BLaER1 treated with 17β-estradiol and CSF1 and Interleukin-3, amounts not matched to agents 10 nM and 100 nM (cell line): Measurements from ENCODE around the gene PHB1.
"Not testable (repeated sequence)": the region's sequence is repeated elsewhere in the genome, so short reads cannot be mapped to it uniquely, and the experiment has no call there.

Experiments
- H3K27ac ChIP-seq, 11 experiments: shearing (Covaris generic); formaldehyde crosslinking; 2 replicates each; pipeline ENCODE4 v1.8.1; 2022
- H3K27me3 ChIP-seq, 11 experiments: shearing (Covaris generic); formaldehyde crosslinking; 2 replicates each; pipeline ENCODE4 v1.8.1; 2022
- H3K36me3 ChIP-seq, 11 experiments: shearing (Covaris generic); formaldehyde crosslinking; 2 replicates each; pipeline ENCODE4 v1.8.1; 2022
- H3K4me1 ChIP-seq, 10 experiments: shearing (Covaris generic); formaldehyde crosslinking; 2 replicates each; pipeline ENCODE4 v1.8.1; 2022
- H3K4me2 ChIP-seq, 11 experiments: shearing (Covaris generic); formaldehyde crosslinking; 2 replicates each; pipeline ENCODE4 v1.8.1; 2022
- H3K4me3 ChIP-seq, 10 experiments: shearing (Covaris generic); formaldehyde crosslinking; 2 replicates each; pipeline ENCODE4 v1.8.1; 2022
- H3K9ac ChIP-seq, 11 experiments: shearing (Covaris generic); formaldehyde crosslinking; 2 replicates each; pipeline ENCODE4 v1.8.1; 2022
- H3K9me3 ChIP-seq, 11 experiments: shearing (Covaris generic); formaldehyde crosslinking; replicated peaks in 1 of 11; 2 replicates each; pipeline ENCODE4 v1.8.1; 2022
- H4K20me1 ChIP-seq, 11 experiments: shearing (Covaris generic); formaldehyde crosslinking; 2 replicates each; pipeline ENCODE4 v1.8.1; 2022
- Cebpa-rat ChIP-seq, 11 experiments: shearing (Covaris generic); IDR thresholded peaks; 2 replicates each; pipeline ENCODE4 v1.8.1; 2022

PHB1 gene

DNA sequence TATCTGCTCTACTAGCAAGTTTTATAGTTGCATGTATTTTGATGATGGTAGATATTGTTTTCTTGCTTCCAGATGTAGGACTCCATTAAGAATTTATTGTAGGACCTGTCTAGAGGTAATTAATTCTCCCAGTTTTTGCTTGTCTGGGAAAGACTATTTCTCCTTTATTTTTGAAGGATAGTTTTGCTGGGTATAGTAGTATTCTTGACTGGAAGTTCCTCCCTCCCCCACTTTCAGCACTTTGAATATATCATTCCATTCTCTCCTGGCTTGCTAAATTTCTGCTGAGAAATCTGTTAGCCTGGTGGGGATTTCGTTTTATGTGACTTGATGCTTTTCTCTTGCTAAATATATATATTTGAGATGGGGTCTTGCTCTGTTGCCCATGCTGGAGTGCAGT, 8.0 kb upstream of the PHB1 start:
- TF ChIP-seq Cebpa-rat (IDR thresholded peaks at IDR 0.05) = no peak
- Histone ChIP-seq H3K36me3 (no peaks in the 10 kb centered on the region; a peak in 1 of 22 replicates), H3K9ac (no peak overlapping the region), H3K4me3 (no peak overlapping the region), H3K4me1 (0 out of 20 replicates have a peak, but pooled peaks cover 0 to 3% (median 0%) of the 10 kb centered on the region in 10 experiments), H3K9me3 (peaks cover 37 to 64% (median 52%) of the 10 kb centered on the region in 11 experiments), H3K27me3 (no peaks in the 10 kb centered on the region), H3K27ac (no peak overlapping the region), H4K20me1 (no peaks in the 10 kb centered on the region), H3K4me2 (no peak overlapping the region)

DNA sequence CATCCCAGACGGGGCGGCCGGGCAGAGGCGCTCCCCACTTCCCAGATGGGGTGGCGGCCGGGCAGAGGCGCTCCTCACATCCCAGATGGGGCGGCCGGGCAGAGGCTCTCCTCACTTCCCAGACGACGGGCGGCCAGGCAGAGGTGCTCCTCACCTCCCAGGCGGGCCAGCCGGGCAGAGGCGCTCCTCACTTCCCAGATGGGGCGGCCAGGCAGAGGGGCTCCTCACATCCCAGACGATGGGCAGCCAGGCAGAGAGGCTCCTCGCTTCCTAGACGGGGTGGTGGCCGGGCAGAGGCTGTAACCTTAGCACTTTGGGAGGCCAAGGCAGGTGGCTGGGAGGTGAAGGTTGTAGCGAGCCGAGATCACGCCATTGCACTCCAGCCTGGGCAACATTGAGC, 5.1 kb upstream of the PHB1 start:
- H3K4me2 ChIP-seq, H3K27me3 ChIP-seq, H3K9ac ChIP-seq, H3K36me3 ChIP-seq, H3K27ac ChIP-seq, H3K4me3 ChIP-seq, H4K20me1 ChIP-seq: not testable (repeated sequence)
- H3K4me1 ChIP-seq = peaks cover 6 to 11% (median 8%) of the 10 kb centered on the region in 10 experiments; a peak in 16 of 20 replicates
- peaks cover 33 to 51% (median 45%) of the 10 kb centered on the region in 11 experiments for H3K9me3 ChIP-seq

DNA sequence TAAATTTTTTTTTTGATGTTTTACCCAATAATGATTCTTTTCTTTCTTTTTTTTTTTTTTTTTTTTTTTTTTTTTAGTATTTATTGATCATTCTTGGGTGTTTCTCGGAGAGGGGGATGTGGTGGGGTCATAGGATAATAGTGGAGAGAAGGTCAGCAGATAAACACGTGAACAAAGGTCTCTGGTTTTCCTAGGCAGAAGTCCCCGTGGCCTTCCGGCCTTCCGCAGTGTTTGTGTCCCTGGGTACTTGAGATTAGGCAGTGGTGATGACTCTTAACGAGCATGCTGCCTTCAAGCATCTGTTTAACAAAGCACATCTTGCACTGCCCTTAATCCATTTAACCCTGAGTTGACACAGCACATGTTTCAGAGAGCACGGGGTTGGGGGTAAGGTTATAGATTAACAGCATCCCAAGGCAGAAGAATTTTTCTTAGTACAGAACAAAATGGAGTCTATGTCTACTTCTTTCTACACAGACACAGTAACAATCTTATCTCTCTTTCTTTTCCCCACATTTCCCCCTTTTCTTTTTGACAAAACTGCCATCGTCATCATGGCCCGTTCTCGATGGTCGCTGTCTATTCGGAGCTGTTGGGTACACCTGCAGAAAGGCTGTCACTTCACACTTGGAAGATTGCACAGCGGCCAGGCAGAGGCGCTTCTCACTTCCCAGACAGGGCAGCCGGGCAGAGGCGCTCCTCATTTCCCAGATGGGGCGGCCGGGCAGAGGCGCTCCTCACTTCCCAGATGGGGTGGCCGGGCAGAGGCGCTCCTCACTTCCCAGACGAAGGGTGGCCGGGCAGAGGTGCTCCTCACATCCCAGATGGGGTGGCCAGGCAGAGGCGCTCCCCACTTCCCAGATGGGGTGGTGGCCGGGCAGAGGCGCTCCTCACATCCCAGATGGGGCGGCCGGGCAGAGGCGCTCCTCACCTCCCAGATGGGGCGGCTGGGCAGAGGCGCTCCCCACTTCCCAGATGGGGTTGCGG, 4.4 kb upstream of the PHB1 start:
- H3K9ac ChIP-seq, H3K27ac ChIP-seq: not testable (repeated sequence)

DNA sequence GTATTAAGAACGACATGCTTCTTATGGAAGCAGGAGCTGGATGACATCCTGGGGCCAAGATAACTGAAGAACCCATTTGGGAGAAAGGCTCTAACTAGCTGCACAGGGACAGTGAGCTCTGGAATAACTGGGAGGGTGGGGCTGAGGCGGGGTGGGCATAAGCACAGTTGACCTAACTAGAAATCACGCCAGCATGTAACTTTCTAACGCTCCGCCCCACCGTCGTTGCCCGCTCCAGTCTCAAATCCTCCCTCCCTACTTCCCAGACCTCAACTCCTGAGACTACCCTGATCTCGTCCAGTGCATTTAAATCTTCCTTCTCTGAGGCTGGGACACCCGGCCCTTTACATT, 436 bp downstream of the PHB1 start:
- Histone ChIP-seq H3K4me3 (peak overlapping the region; percentile 79 to 99 (median 88)), H3K27ac (peak overlapping the region in 10 of 11 experiments; percentile 26 to 75 (median 58); a peak in 18 of 22 replicates), H3K4me2 (peak overlapping the region; percentile 78 to 97 (median 93)), H3K27me3 (no peaks in the 10 kb centered on the region), H3K9me3 (peaks cover under 1 to 9% (median 3%) of the 10 kb centered on the region in 11 experiments; a peak in 21 of 22 replicates), H4K20me1 (peaks cover 0 to 21% (median 0%) of the 10 kb centered on the region in 11 experiments; a peak in 8 of 22 replicates), H3K36me3 (peaks cover 34 to 44% (median 39%) of the 10 kb centered on the region in 11 experiments), H3K9ac (peak overlapping the region; percentile 71 to 88 (median 80)), H3K4me1 (peaks cover 27 to 61% (median 56%) of the 10 kb centered on the region in 10 experiments)
- no peak for TF ChIP-seq Cebpa-rat (IDR thresholded peaks at IDR 0.05)

More for the DNA sequence above, 4.4 kb upstream of the PHB1 start:
- H4K20me1 ChIP-seq, H3K36me3 ChIP-seq, H3K4me2 ChIP-seq, H3K4me3 ChIP-seq, H3K27me3 ChIP-seq: not testable (repeated sequence)
- peaks cover 7 to 13% (median 9%) of the 10 kb centered on the region in 10 experiments for H3K4me1 ChIP-seq
- peaks cover 33 to 47% (median 42%) of the 10 kb centered on the region in 11 experiments for H3K9me3 ChIP-seq

DNA sequence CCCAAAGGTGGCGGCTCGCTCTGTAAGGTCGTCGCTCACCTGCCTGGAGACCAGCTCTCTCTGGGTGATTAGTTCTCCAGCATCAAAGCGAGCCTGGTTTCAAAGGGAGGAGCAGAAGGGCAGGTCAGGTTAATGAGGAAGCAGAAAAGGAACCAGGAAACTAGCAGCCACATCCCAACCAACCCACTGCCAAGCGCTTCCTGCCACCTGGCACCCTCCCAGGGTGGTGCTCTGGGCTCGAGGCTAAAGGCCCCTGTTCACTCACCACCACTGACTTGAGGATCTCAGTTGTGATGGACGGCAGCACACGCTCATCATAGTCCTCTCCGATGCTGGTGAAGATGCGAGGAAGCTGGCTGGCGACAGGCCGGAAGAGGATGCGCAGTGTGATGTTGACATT, 5.6 kb downstream of the PHB1 start:
- Histone ChIP-seq H3K27ac (peak overlapping the region in 9 of 11 experiments; percentile 25 to 84 (median 68); a peak in 17 of 22 replicates), H3K36me3 (peaks cover 73 to 92% (median 88%) of the 10 kb centered on the region in 11 experiments), H3K9ac (peak overlapping the region in 9 of 11 experiments; percentile 8 to 73 (median 60); a peak in 16 of 22 replicates), H3K4me3 (peak overlapping the region in 5 of 10 experiments; percentile 15 to 46 (median 35); a peak in 7 of 20 replicates), H3K27me3 (no peaks in the 10 kb centered on the region), H4K20me1 (peaks cover 0 to 59% (median 36%) of the 10 kb centered on the region in 11 experiments; a peak in 13 of 22 replicates), H3K4me2 (peak overlapping the region; percentile 42 to 95 (median 82)), H3K4me1 (peaks cover 39 to 100% (median 96%) of the 10 kb centered on the region in 10 experiments), H3K9me3 (no peaks in the 10 kb centered on the region)
- no peak for TF ChIP-seq Cebpa-rat (IDR thresholded peaks at IDR 0.05)

DNA sequence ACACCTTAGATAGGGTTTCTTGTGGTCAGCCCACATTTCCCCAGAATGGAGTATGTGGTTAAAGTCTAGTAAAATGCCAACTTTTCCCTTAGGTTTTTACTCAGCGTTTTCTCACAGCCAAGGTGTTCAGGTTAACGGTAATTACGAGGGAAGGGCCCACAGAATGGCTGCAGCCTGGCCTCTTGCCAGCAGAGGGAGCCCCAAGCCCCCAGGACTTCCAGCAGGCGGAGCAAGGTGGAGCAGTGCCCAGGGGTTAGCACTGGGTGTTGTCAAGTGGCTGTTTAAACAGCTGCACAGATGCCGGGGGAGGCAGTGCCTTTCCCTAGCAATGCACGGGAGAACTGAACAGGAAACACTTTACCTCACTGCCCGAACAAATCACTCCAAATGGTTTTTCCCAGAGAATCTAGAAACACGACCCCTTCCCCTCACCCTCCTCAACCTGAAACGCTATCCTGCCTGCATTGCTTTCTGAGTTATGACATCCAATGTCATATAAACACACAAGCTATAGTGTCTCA, 6.6 kb downstream of the PHB1 start:
- peak overlapping the region in 8 of 11 experiments; percentile 30 to 73 (median 62); a peak in 15 of 22 replicates for H3K9ac ChIP-seq
- H3K27me3 ChIP-seq = no peaks in the 10 kb centered on the region
- H3K4me2 ChIP-seq = peak overlapping the region; percentile 5 to 95 (median 82); a peak in 19 of 22 replicates
- peak overlapping the region in 1 of 10 experiments; percentile 46; a peak in 1 of 20 replicates for H3K4me3 ChIP-seq
- no peaks in the 10 kb centered on the region for H3K9me3 ChIP-seq
- H3K27ac ChIP-seq = peak overlapping the region in 9 of 11 experiments; percentile 25 to 84 (median 68); a peak in 17 of 22 replicates
- TF ChIP-seq Cebpa-rat (IDR thresholded peaks at IDR 0.05) = no peak
- H3K4me1 ChIP-seq = peaks cover 37 to 100% (median 96%) of the 10 kb centered on the region in 10 experiments
- peaks cover 0 to 67% (median 41%) of the 10 kb centered on the region in 11 experiments; a peak in 13 of 22 replicates for H4K20me1 ChIP-seq
- peaks cover 75 to 97% (median 92%) of the 10 kb centered on the region in 11 experiments for H3K36me3 ChIP-seq

DNA sequence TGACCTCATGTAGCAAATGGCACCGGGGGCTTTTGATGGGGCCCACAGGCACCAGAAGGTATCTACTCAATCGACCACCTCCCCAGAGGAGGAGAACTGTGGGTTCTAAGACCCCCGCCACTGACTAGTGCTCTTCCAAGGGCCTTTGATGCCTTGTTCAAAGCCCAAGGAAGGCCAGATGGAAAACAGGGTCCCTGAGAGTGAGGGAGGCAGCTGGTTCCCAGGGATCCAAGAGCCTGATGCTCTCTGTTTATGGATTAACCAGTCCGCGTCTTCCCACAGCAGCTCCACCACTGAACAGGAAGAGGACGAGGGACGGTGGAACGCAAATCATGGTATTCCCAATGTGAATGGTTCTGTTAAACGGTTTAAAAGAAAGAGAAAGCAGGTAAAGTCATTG, 7.6 kb downstream of the PHB1 start:
- Histone ChIP-seq H3K4me1 (peaks cover 33 to 100% (median 99%) of the 10 kb centered on the region in 10 experiments), H3K9me3 (no peaks in the 10 kb centered on the region), H3K27me3 (no peaks in the 10 kb centered on the region), H3K9ac (peak overlapping the region in 8 of 11 experiments; percentile 8 to 48 (median 28); a peak in 10 of 22 replicates), H3K4me3 (no peak overlapping the region), H3K36me3 (peaks cover 73 to 97% (median 90%) of the 10 kb centered on the region in 11 experiments), H3K4me2 (peak overlapping the region in 6 of 11 experiments; percentile 17 to 79 (median 52); a peak in 8 of 22 replicates), H4K20me1 (peaks cover 0 to 68% (median 41%) of the 10 kb centered on the region in 11 experiments; a peak in 13 of 22 replicates), H3K27ac (peak overlapping the region in 5 of 11 experiments; percentile 6 to 49 (median 30); a peak in 6 of 22 replicates)
- TF ChIP-seq Cebpa-rat (IDR thresholded peaks at IDR 0.05) = no peak

DNA sequence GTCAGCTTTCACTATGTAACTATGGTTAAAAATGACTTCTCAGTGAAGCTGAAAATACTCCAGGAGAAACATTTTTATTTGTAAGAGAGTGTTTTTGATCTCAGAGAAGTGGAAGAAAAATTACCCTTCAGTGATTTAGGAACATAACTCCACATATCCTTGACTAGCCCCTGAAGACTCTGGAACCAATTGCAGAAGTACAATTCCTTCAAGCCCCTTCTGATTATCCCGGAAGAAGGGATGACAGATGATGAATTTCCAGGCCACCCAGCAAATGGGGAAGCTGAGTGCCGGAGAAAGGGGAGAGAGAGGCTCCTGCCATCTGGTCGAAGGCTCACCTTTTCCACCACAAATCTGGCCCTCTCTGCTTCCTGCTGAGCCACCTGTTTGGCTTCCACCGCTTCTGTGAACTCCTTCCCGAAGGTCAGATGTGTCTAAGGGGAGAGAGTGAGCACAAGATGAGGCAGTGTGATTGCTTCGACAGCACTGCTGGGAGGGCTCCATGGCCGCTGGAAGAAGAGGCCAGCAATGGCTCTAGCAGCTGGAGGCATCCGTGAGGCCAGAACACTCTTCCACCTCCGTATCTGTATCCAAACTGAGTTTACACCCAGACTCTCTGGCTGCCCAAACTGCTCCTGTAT, 8.1 kb downstream of the PHB1 start:
- Histone ChIP-seq H3K4me2 (peak overlapping the region in 6 of 11 experiments; percentile 17 to 79 (median 52); a peak in 8 of 22 replicates), H3K27ac (peak overlapping the region in 5 of 11 experiments; percentile 6 to 49 (median 30); a peak in 6 of 22 replicates), H3K36me3 (peaks cover 70 to 96% (median 85%) of the 10 kb centered on the region in 11 experiments)

More for the DNA sequence above, 8.1 kb downstream of the PHB1 start:
- H4K20me1 ChIP-seq = peaks cover 0 to 70% (median 41%) of the 10 kb centered on the region in 11 experiments; a peak in 13 of 22 replicates
- H3K9me3 ChIP-seq = no peaks in the 10 kb centered on the region
- no peaks in the 10 kb centered on the region for H3K27me3 ChIP-seq
- no peak overlapping the region for H3K4me3 ChIP-seq
- peaks cover 33 to 100% (median 96%) of the 10 kb centered on the region in 10 experiments for H3K4me1 ChIP-seq
- peak overlapping the region in 7 of 11 experiments; percentile 8 to 48 (median 29); a peak in 8 of 22 replicates for H3K9ac ChIP-seq
- no peak for TF ChIP-seq Cebpa-rat (IDR thresholded peaks at IDR 0.05)
